ENCODE measurements around the gene DLAT.

DNA sequence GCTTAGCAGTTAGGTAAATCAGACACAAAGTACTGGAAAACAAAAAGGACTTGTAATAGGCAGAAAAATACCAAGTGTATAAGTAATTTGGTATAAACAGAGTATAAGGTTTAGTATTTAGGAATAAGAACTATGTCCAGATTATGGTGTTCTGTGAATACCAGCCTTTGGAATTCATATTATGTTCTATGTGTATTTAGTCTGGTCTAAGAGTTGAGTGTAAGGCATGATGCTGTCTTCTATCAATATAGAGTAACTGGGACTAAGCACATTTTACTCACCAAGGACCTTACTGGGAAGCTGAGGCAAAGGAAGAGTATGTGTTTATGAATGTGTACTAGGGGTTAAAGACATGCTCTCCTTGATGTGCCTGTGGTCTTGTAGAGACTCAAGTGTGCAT, 71.0 kb downstream of the DLAT start:
- TF ChIP-seq CTCF (conservative IDR thresholded peaks at IDR 0.05 in 1 of 2, IDR thresholded peaks at IDR 0.05 in 1 of 2; ENCODE audit: extremely low read depth in 1 of 2, insufficient read depth in 1 of 2, low read depth in 1 of 2, low read length in 2 of 2) (no peak), EZH2 (IDR thresholded peaks at IDR 0.05; ENCODE audit: borderline replicate concordance, low read length) (no peak)

Measured in mammary epithelial cell (primary cell).